K562 treated with DMSO at 1 percent for 24 hours (cell line): ENCODE data around the gene CEACAM18. TPM values are rescaled to one million over a fixed set of nuclear protein-coding genes. Genes with fewer than 3 reads are reported as not detected.

Experiments
- total RNA-seq: library from RNA; unstranded; fragments of 300-600 nt; gene quantifications from 2 replicates; pipeline ENCODE4 v1.2.3, GENCODE V29; 2022; ENCODE audit warnings: low read depth; ENCODE audit not compliant: insufficient read depth

The CEACAM18 gene
- total RNA-seq, result not detected in 2 replicates

GRCh38 chr19:51478381-51479234, at the start of gene CEACAM18:
Gene CEACAM18 (plus strand): TSS chr19:51478539.

GRCh38 chr19:51458051-51458645, 20.2 kb upstream of the CEACAM18 start, which contains the start of gene SIGLEC8:
Gene SIGLEC8 (minus strand): TSS chr19:51458454. CDS start chr19:51458387, 67 bp downstream.

GRCh38 chr19:51501594-51502263, 23.4 kb downstream of the CEACAM18 start, which contains the start of gene SIGLEC12:
Gene SIGLEC12 (minus strand): TSS chr19:51501800. CDS start chr19:51501733, 67 bp downstream.

GRCh38 chr19:51531349-51532315, 53.3 kb downstream of the CEACAM18 start, which contains the start of gene SIGLEC6:
Gene SIGLEC6 (minus strand): TSS chr19:51531670. CDS start chr19:51531648, 22 bp downstream.

Other genes starting within 250 kb of the CEACAM18 start
- not detected in 2 replicates for gene SIGLECL1, start 227.5 kb upstream of the CEACAM18 start, total RNA-seq
- 0.25 TPM in 1 of 2 replicates, not detected in the other for gene IGLON5, start 166.9 kb upstream of the CEACAM18 start, total RNA-seq
- 11.0 and 11.2 TPM in 2 replicates for gene VSIG10L, start 136.4 kb upstream of the CEACAM18 start, total RNA-seq
- 300 and 330 TPM in 2 replicates for gene ETFB, start 112.2 kb upstream of the CEACAM18 start, total RNA-seq
- not detected in 2 replicates for gene CLDND2, start 109.5 kb upstream of the CEACAM18 start, total RNA-seq
- gene NKG7, start 105.9 kb upstream of the CEACAM18 start, total RNA-seq, result 1.1 TPM in 1 of 2 replicates, not detected in the other
- gene LIM2, start 90.6 kb upstream of the CEACAM18 start, total RNA-seq, result not detected in 2 replicates
- gene C19orf84, start 87.9 kb upstream of the CEACAM18 start, total RNA-seq, result 3.5 and 4.6 TPM in 2 replicates
- gene SIGLEC10, start 60.9 kb upstream of the CEACAM18 start, total RNA-seq, result 0.34 and 1.2 TPM in 2 replicates
- gene SIGLEC8, start 20.1 kb upstream of the CEACAM18 start, total RNA-seq, result 0.27 and 0.51 TPM in 2 replicates
- 2.7 and 3.1 TPM in 2 replicates for gene SIGLEC12, start 23.3 kb downstream of the CEACAM18 start, total RNA-seq
- 21.0 and 23.9 TPM in 2 replicates for gene SIGLEC6, start 53.1 kb downstream of the CEACAM18 start, total RNA-seq
- gene ZNF175, start 92.7 kb downstream of the CEACAM18 start, total RNA-seq, result 8.8 and 11.4 TPM in 2 replicates
- gene SIGLEC5, start 151.9 kb downstream of the CEACAM18 start, total RNA-seq, result 0.45 TPM in 1 of 2 replicates, not detected in the other
- gene SIGLEC14, start 168.3 kb downstream of the CEACAM18 start, total RNA-seq, result 0.49 and 0.56 TPM in 2 replicates
- gene SPACA6, start 214.8 kb downstream of the CEACAM18 start, total RNA-seq, result 11.1 and 29.9 TPM in 2 replicates
- not detected in 2 replicates for gene HAS1, start 245.5 kb downstream of the CEACAM18 start, total RNA-seq